ENCODE measurements around the gene DENND1B. TPM values are rescaled to one million over a fixed set of nuclear protein-coding genes. Genes with fewer than 3 reads are reported as not detected.

Gene DENND1B
- total RNA-seq, 5 donors from 2014 or later (not counting 1 experiment from before 2014, with no cell fraction given) = 13.6 to 29.8 (median 15.8) TPM

GRCh38 chr1:197671920-197672319, 103.4 kb downstream of the DENND1B start:
- 100% methylated on average over 1 of the region's 1 CpG for WGBS (ENCODE audit: insufficient coverage)
- POLR2A ChIA-PET = no interaction called here
- H3K4me1 Mint-ChIP-seq = peaks cover 17 to 21% (median 20%) of the 10 kb centered on the region in 3 donors
- H3K9me3 ChIP-seq = no peaks in the 10 kb centered on the region
- CTCF ChIA-PET = interaction anchor here in 1 of 2 donors (0.6 kb wide), 1 partner anchor 198 kb away, joined by 3 read pairs; no protein-coding TSS in a partner anchor
- H3K36me3 ChIP-seq (ENCODE audit: control insufficient read depth in 2 of 2, extremely low read depth in 1 of 2, insufficient read depth in 1 of 2, low read length in 1 of 2) = no peaks in the 10 kb centered on the region
- DNase-seq = no peak
- ATAC-seq (replicated peaks in 1 of 4) = no peak
- no peak overlapping the region for H3K4me3 ChIP-seq (ENCODE audit: control insufficient read depth in 1 of 2, extremely low read depth in 1 of 2, low read length in 1 of 2)
- no peak overlapping the region for H3K4me3 Mint-ChIP-seq
- no peak overlapping the region for H3K27ac ChIP-seq (ENCODE audit: low read length)
- no peaks in the 10 kb centered on the region for H3K9me3 Mint-ChIP-seq
- no peak overlapping the region for H3K27ac Mint-ChIP-seq
- H3K27me3 Mint-ChIP-seq = no peaks in the 10 kb centered on the region
- peaks cover 8% of the 10 kb centered on the region for H3K36me3 Mint-ChIP-seq
- H3K4me1 ChIP-seq (ENCODE audit: control insufficient read depth in 1 of 2, extremely low read depth in 1 of 2, insufficient read depth in 2 of 2, low read length in 2 of 2) = no peaks in the 10 kb centered on the region
- H3K27me3 ChIP-seq (replicated peaks in 1 of 2; ENCODE audit: control insufficient read depth in 2 of 2, extremely low read depth in 1 of 2, insufficient read depth in 2 of 2, low read length in 1 of 2) = no peaks in the 10 kb centered on the region

DNA sequence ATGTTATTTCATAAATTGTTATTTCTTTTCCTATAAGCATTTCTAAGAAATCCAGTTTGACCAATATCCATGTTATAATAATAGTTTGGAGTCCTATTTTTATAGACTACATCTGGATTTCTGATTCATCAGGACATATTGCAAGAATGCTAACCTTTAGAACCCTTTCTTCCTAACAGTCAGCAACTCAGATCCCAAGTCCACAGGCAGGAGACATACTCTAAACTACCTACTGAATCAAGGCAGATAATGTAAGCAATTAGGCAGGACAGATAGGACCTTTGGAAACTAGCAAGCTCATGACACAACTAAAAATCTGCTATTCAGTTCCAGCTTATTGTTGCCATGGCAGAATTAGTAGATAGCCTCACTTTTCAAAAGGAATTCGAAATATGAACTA, 104.1 kb downstream of the DENND1B start:
- ChIA-PET CTCF (no interaction called here), POLR2A (no interaction called here)
- H3K4me3 ChIP-seq (ENCODE audit: control insufficient read depth in 1 of 2, extremely low read depth in 1 of 2, low read length in 1 of 2) = no peak overlapping the region
- H3K4me1 ChIP-seq (ENCODE audit: control insufficient read depth in 1 of 2, extremely low read depth in 1 of 2, insufficient read depth in 2 of 2, low read length in 2 of 2) = no peaks in the 10 kb centered on the region
- Mint-ChIP-seq H3K4me3 (no peak overlapping the region), H3K4me1 (peaks cover 11 to 16% (median 13%) of the 10 kb centered on the region in 3 donors), H3K27me3 (no peaks in the 10 kb centered on the region), H3K36me3 (peaks cover 8% of the 10 kb centered on the region), H3K9me3 (no peaks in the 10 kb centered on the region), H3K27ac (no peak overlapping the region)
- ATAC-seq (replicated peaks in 1 of 4) (no peak), DNase-seq (no peak)
- H3K36me3 ChIP-seq (ENCODE audit: control insufficient read depth in 2 of 2, extremely low read depth in 1 of 2, insufficient read depth in 1 of 2, low read length in 1 of 2) = no peaks in the 10 kb centered on the region
- WGBS (ENCODE audit: insufficient coverage) = 100% methylated on average over 1 of the region's 1 CpG
- no peaks in the 10 kb centered on the region for H3K27me3 ChIP-seq (replicated peaks in 1 of 2; ENCODE audit: control insufficient read depth in 2 of 2, extremely low read depth in 1 of 2, insufficient read depth in 2 of 2, low read length in 1 of 2)
- H3K9me3 ChIP-seq = no peaks in the 10 kb centered on the region
- no peak overlapping the region for H3K27ac ChIP-seq (ENCODE audit: low read length)

- H3K9me3 Mint-ChIP-seq = no peaks in the 10 kb centered on the region
- H3K9me3 ChIP-seq = no peaks in the 10 kb centered on the region
Observed at GRCh38 chr1:197666769-197667285, 108.5 kb downstream of the DENND1B start.

DNA sequence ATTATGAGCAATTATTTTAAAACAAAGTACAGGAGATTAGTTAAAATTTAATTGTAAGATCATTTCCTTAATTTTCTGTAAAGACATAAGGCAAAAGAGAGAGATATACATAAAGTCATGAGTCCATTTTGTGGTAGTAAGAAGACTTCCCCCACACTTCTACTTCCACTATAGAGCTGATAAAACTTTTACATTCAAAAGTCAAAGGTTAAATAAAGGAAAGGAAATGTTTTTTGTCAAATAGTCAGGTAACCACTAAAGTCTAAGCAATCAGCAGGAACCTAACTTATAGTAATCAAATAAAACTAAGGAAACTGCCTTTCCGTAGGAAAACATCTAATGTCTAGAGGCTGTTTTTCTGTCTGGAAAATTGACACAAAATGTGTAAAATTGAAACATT, 110.9 kb downstream of the DENND1B start:
- Histone ChIP-seq H3K27me3 (replicated peaks in 1 of 2; ENCODE audit: control insufficient read depth in 2 of 2, extremely low read depth in 1 of 2, insufficient read depth in 2 of 2, low read length in 1 of 2) (no peaks in the 10 kb centered on the region), H3K27ac (ENCODE audit: low read length) (no peak overlapping the region), H3K4me3 (ENCODE audit: control insufficient read depth in 1 of 2, extremely low read depth in 1 of 2, low read length in 1 of 2) (no peak overlapping the region), H3K36me3 (ENCODE audit: control insufficient read depth in 2 of 2, extremely low read depth in 1 of 2, insufficient read depth in 1 of 2, low read length in 1 of 2) (no peaks in the 10 kb centered on the region), H3K9me3 (no peaks in the 10 kb centered on the region), H3K4me1 (ENCODE audit: control insufficient read depth in 1 of 2, extremely low read depth in 1 of 2, insufficient read depth in 2 of 2, low read length in 2 of 2) (no peaks in the 10 kb centered on the region)
- H3K27ac Mint-ChIP-seq = no peak overlapping the region
- H3K36me3 Mint-ChIP-seq = peaks cover 3% of the 10 kb centered on the region
- POLR2A ChIA-PET = no interaction called here
- ATAC-seq (replicated peaks in 1 of 4) = no peak
- H3K27me3 Mint-ChIP-seq = no peaks in the 10 kb centered on the region
- no peaks in the 10 kb centered on the region for H3K9me3 Mint-ChIP-seq
- no peak for DNase-seq
- CTCF ChIA-PET = no interaction called here
- H3K4me1 Mint-ChIP-seq = peaks cover 5 to 20% (median 12%) of the 10 kb centered on the region in 3 donors
- no peak overlapping the region for H3K4me3 Mint-ChIP-seq
- WGBS (ENCODE audit: insufficient coverage) = no CpG with 5 or more reads among the region's 1 CpG

More at GRCh38 chr1:197666769-197667285, 108.5 kb downstream of the DENND1B start:
- WGBS (ENCODE audit: insufficient coverage) = 100% methylated on average over 6 of the region's 11 CpGs
- Histone ChIP-seq H3K36me3 (ENCODE audit: control insufficient read depth in 2 of 2, extremely low read depth in 1 of 2, insufficient read depth in 1 of 2, low read length in 1 of 2) (no peaks in the 10 kb centered on the region), H3K4me1 (ENCODE audit: control insufficient read depth in 1 of 2, extremely low read depth in 1 of 2, insufficient read depth in 2 of 2, low read length in 2 of 2) (no peaks in the 10 kb centered on the region), H3K27ac (ENCODE audit: low read length) (no peak overlapping the region), H3K27me3 (replicated peaks in 1 of 2; ENCODE audit: control insufficient read depth in 2 of 2, extremely low read depth in 1 of 2, insufficient read depth in 2 of 2, low read length in 1 of 2) (no peaks in the 10 kb centered on the region), H3K4me3 (ENCODE audit: control insufficient read depth in 1 of 2, extremely low read depth in 1 of 2, low read length in 1 of 2) (no peak overlapping the region)
- CTCF ChIA-PET = interaction anchor here in 1 of 2 donors (0.7 to 1.2 kb wide), 2 partner anchors 8 to 232 kb away, joined by 3 to 9 read pairs; no protein-coding TSS in a partner anchor
- Mint-ChIP-seq H3K36me3 (peaks cover 11% of the 10 kb centered on the region), H3K27ac (no peak overlapping the region), H3K27me3 (no peaks in the 10 kb centered on the region), H3K4me1 (peaks cover 2 to 9% (median 5%) of the 10 kb centered on the region in 3 donors), H3K4me3 (no peak overlapping the region)
- POLR2A ChIA-PET = no interaction called here
- ATAC-seq (replicated peaks in 1 of 4) = no peak
- DNase-seq = no peak

DNA sequence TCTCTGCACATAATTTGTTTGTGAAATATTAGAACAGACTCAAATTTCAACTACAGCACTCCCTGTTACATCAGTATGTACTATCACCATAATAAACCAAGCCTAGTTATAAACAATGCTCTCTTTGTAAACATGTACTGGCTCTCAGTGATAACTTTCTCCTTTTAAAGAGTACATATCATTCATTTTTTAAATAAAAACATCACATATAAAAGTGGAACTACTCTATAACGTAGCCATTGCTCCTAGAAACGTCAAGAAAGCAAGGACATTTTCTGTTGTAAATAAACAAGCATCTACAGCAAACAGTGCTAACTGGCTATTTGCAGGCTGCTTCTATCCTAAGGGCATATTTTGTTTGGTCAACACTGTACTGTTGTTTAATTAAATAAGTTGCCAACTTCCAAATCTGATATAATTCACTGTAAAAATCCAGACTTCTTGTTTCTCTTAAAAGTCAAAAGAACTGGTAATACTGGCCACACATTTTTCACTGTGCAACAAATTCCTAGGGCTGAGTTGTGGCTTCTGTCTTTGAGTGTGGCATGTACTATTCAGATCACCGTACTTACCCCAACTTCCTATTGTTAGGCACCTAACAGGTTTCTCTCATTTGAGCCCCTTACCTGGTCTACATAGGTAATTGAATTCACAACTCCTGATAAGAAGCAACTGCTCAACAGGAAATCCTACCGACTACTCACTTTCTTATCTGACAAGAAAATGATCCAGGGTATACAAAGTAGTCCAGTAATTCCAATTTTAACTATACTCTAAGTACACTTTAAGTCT, 111.9 kb downstream of the DENND1B start:
- Mint-ChIP-seq H3K9me3 (no peaks in the 10 kb centered on the region), H3K4me1 (peaks cover 8 to 23% (median 15%) of the 10 kb centered on the region in 3 donors), H3K36me3 (peaks cover 3% of the 10 kb centered on the region), H3K4me3 (no peak overlapping the region), H3K27ac (peak overlapping the region in 1 of 2 donors; percentile 36), H3K27me3 (no peaks in the 10 kb centered on the region)
- 100% methylated on average over 1 of the region's 4 CpGs for WGBS (ENCODE audit: insufficient coverage)
- H3K4me1 ChIP-seq (ENCODE audit: control insufficient read depth in 1 of 2, extremely low read depth in 1 of 2, insufficient read depth in 2 of 2, low read length in 2 of 2) = no peaks in the 10 kb centered on the region
- H3K27me3 ChIP-seq (replicated peaks in 1 of 2; ENCODE audit: control insufficient read depth in 2 of 2, extremely low read depth in 1 of 2, insufficient read depth in 2 of 2, low read length in 1 of 2) = no peaks in the 10 kb centered on the region
- H3K36me3 ChIP-seq (ENCODE audit: control insufficient read depth in 2 of 2, extremely low read depth in 1 of 2, insufficient read depth in 1 of 2, low read length in 1 of 2) = no peaks in the 10 kb centered on the region
- ChIA-PET POLR2A (no interaction called here), CTCF (no interaction called here)
- no peaks in the 10 kb centered on the region for H3K9me3 ChIP-seq
- ATAC-seq (replicated peaks in 1 of 4) = no peak
- DNase-seq = no peak
- H3K4me3 ChIP-seq (ENCODE audit: control insufficient read depth in 1 of 2, extremely low read depth in 1 of 2, low read length in 1 of 2) = no peak overlapping the region
- H3K27ac ChIP-seq (ENCODE audit: low read length) = no peak overlapping the region

DNA sequence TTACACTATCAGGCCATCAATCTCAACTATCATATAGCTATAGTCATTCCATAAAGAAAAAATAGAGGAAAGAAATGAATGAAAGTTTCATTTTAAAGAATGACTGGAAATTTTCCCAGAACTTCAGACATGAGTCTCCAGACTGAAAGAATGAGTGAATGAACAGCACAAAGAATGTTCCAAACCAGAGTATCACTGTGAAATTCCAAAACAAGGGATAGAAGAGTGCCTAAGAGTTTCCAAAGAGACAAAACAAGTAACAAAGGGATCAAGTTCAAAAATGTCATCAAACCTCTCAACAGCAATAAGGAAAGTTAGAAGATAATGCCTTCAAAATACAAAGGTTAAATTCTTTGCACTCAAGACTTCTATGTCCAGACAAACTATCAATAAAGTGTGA, 114.9 kb downstream of the DENND1B start:
- DNase-seq (no peak), ATAC-seq (replicated peaks in 1 of 4) (no peak)
- no peak overlapping the region for H3K4me3 ChIP-seq (ENCODE audit: control insufficient read depth in 1 of 2, extremely low read depth in 1 of 2, low read length in 1 of 2)
- H3K27ac ChIP-seq (ENCODE audit: low read length) = no peak overlapping the region
- Mint-ChIP-seq H3K27me3 (no peaks in the 10 kb centered on the region), H3K9me3 (no peaks in the 10 kb centered on the region), H3K4me3 (no peak overlapping the region), H3K4me1 (peaks cover 13 to 29% (median 17%) of the 10 kb centered on the region in 3 donors), H3K36me3 (peaks cover 24% of the 10 kb centered on the region), H3K27ac (peak overlapping the region in 1 of 2 donors; percentile 46)
- no peaks in the 10 kb centered on the region for H3K27me3 ChIP-seq (replicated peaks in 1 of 2; ENCODE audit: control insufficient read depth in 2 of 2, extremely low read depth in 1 of 2, insufficient read depth in 2 of 2, low read length in 1 of 2)
- ChIA-PET POLR2A (interaction anchor here in 1 of 2 donors (0.9 kb wide), 1 partner anchor 9 kb away, joined by 3 read pairs; no protein-coding TSS in a partner anchor), CTCF (no interaction called here)
- no peaks in the 10 kb centered on the region for H3K4me1 ChIP-seq (ENCODE audit: control insufficient read depth in 1 of 2, extremely low read depth in 1 of 2, insufficient read depth in 2 of 2, low read length in 2 of 2)
- H3K9me3 ChIP-seq = no peaks in the 10 kb centered on the region
- H3K36me3 ChIP-seq (ENCODE audit: control insufficient read depth in 2 of 2, extremely low read depth in 1 of 2, insufficient read depth in 1 of 2, low read length in 1 of 2) = no peaks in the 10 kb centered on the region

All from T-cell (primary cell).